Kidney (tissue), 14 donors: ENCODE measurements around the gene UXT. TPM values are rescaled to one million over a fixed set of nuclear protein-coding genes. Genes with fewer than 3 reads are reported as not detected.
A peak's percentile ranks its signal among the peaks of the same experiment; 100 is the strongest.
"Not testable (repeated sequence)": the region's sequence is repeated elsewhere in the genome, so short reads cannot be mapped to it uniquely, and the experiment has no call there.

Source experiments
- DNase-seq, 5 donors: peaks; one replicate each; pipeline ENCODE4 v3.0.0-alpha.2; 2013 to 2020
- FAIRE-seq: peaks from 2 replicates; lab custom pipeline; 2012; peaks lifted over from hg19 to GRCh38; lab: Jason Lieb, UNC
- H3K27ac ChIP-seq, 2 donors: one replicate each; pipeline ENCODE4 v1.7.0; 2013; ENCODE audit warnings: low read depth in 2 of 2, low read length in 2 of 2, inconsistent platforms in 1 of 2
- H3K27me3 ChIP-seq: one replicate; pipeline ENCODE4 v1.7.1; 2013; ENCODE audit warnings: low read length, inconsistent platforms; ENCODE audit not compliant: control insufficient read depth, insufficient read depth
- H3K36me3 ChIP-seq, 3 donors: one replicate each; pipeline versions ENCODE4 v1.7.0 to v1.7.1; 2013; ENCODE audit warnings: low read length in 3 of 3, control low read depth in 1 of 3, inconsistent platforms in 1 of 3; ENCODE audit not compliant: insufficient read depth in 3 of 3, control insufficient read depth in 2 of 3
- H3K4me1 ChIP-seq, 3 donors: one replicate each; pipeline versions ENCODE4 v1.7.0 to v1.7.1; 2013; ENCODE audit warnings: low read length in 3 of 3, inconsistent platforms in 1 of 3, low read depth in 1 of 3; ENCODE audit not compliant: control insufficient read depth in 2 of 3, insufficient read depth in 2 of 3
- H3K4me3 ChIP-seq, 3 donors: one replicate each; pipeline versions ENCODE4 v1.7.0 to v1.8.1; 2013; ENCODE audit warnings: low read length in 3 of 3, control low read depth in 1 of 3, inconsistent platforms in 1 of 3
- H3K9ac ChIP-seq, 3 donors: one replicate each; pipeline versions ENCODE4 v1.7.0 to v1.7.1; 2013; ENCODE audit warnings: low read length in 3 of 3, control low read depth in 1 of 3, inconsistent platforms in 1 of 3
- H3K9me3 ChIP-seq, 3 donors: one replicate each; pipeline versions ENCODE4 v1.7.0 to v1.7.1; 2013; ENCODE audit warnings: low read length in 3 of 3, control low read depth in 1 of 3, inconsistent platforms in 1 of 3; ENCODE audit not compliant: control insufficient read depth in 2 of 3, insufficient read depth in 1 of 3
- CTCF ChIP-seq: IDR thresholded peaks from 3 replicates; pipeline ENCODE4 v1.5.1; 2012; ENCODE audit warnings: mild to moderate bottlenecking, moderate library complexity, borderline replicate concordance; ENCODE audit not compliant: insufficient read depth; ENCODE audit errors: extremely low read depth
- intact Hi-C: fragments of 100-400 bp; cut with DNase I; formaldehyde crosslinking; loops from one replicate; pipeline ENCODE4 v1.11.1; 2022
- polyA plus RNA-seq: library from polyadenylated mRNA; stranded (reverse); fragments of 350-450 nt; fragmentation: Illumina TruSeq; extraction: RNeasy Lipid Tissue Mini Kit (QIAGEN cat#74804); gene quantifications from one replicate; pipeline ENCODE4 v1.2.3, GENCODE V29; 2014; ENCODE audit warnings: low read depth, low replicate concordance; ENCODE audit not compliant: insufficient read depth
- total RNA-seq: library from RNA; stranded (reverse); fragmentation: NEBNext Ultra II Directional; extraction: Animal tissue kit (Norgen Biotek cat#: 25700); gene quantifications from one replicate; pipeline ENCODE4 v1.2.1, GENCODE V29; 2021
- donor health status: control.
- donor health status: control.
- donor health status: control.
- donor health status: control.
- donor health status: control.
- donor health status: DM: yes; HTN: yes; CAD: no.
- donor health status: Normal renal cell carcinoma (clear cell type).

UXT gene
- total and polyA plus RNA-seq, 2 donors from 2014 or later, result 88.0 to 210 TPM

- DNase-seq, result peak in 3 of 5 donors; percentile 24 to 43 (median 39)
- no peaks in the 10 kb centered on the region for H3K36me3 ChIP-seq
- intact Hi-C loops, result no loop called here
Observed at GRCh38 chrX:47608130-47608810, 50.7 kb downstream of the UXT start.

GRCh38 chrX:47607091-47607490 lies 51.9 kb downstream of the UXT start:
- Histone ChIP-seq H3K9ac (no peak overlapping the region), H3K27me3 (no peaks in the 10 kb centered on the region), H3K27ac (no peak overlapping the region), H3K4me3 (no peak overlapping the region), H3K36me3 (no peaks in the 10 kb centered on the region), H3K9me3 (no peaks in the 10 kb centered on the region), H3K4me1 (no peaks in the 10 kb centered on the region)
- FAIRE-seq, result no peak
- DNase-seq, result no peak
- TF ChIP-seq CTCF, result no peak
- intact Hi-C loops, result no loop called here

More at GRCh38 chrX:47608130-47608810, 50.7 kb downstream of the UXT start:
- no peak for FAIRE-seq
- Histone ChIP-seq H3K4me3 (no peak overlapping the region), H3K9ac (no peak overlapping the region), H3K4me1 (no peaks in the 10 kb centered on the region), H3K27ac (no peak overlapping the region), H3K9me3 (no peaks in the 10 kb centered on the region), H3K27me3 (no peaks in the 10 kb centered on the region)
- no peak for TF ChIP-seq CTCF

- H3K36me3 ChIP-seq, result no peaks in the 10 kb centered on the region
- H3K9me3 ChIP-seq, result no peaks in the 10 kb centered on the region
- FAIRE-seq (no peak), DNase-seq (no peak)
- TF ChIP-seq CTCF, result no peak
- H3K4me3 ChIP-seq, result no peak overlapping the region
- no peak overlapping the region for H3K27ac ChIP-seq
- no peaks in the 10 kb centered on the region for H3K4me1 ChIP-seq
- intact Hi-C loops, result no loop called here
- H3K9ac ChIP-seq, result no peak overlapping the region
- no peaks in the 10 kb centered on the region for H3K27me3 ChIP-seq
Observed at GRCh38 chrX:47605024-47605423, 54.0 kb downstream of the UXT start.

- H3K27me3 ChIP-seq, H3K4me1 ChIP-seq, H3K9ac ChIP-seq, H3K4me3 ChIP-seq, H3K27ac ChIP-seq, H3K9me3 ChIP-seq, H3K36me3 ChIP-seq, DNase-seq, FAIRE-seq, intact Hi-C loops: not testable (repeated sequence)
Observed at GRCh38 chrX:47603125-47603524, 55.9 kb downstream of the UXT start.

Other genes with a start within 250 kb of the UXT start
- 12.7 TPM for gene ZNF41, start 176.0 kb downstream of the UXT start, total RNA-seq
- gene ZNF41, start 176.0 kb downstream of the UXT start, polyA plus RNA-seq, result 2.5 TPM
- gene ARAF, start 98.0 kb downstream of the UXT start, total RNA-seq, result 79.4 TPM
- gene ARAF, start 98.0 kb downstream of the UXT start, polyA plus RNA-seq, result 105 TPM
- gene TIMP1, start 76.7 kb downstream of the UXT start, total RNA-seq, result 551 TPM
- gene TIMP1, start 76.7 kb downstream of the UXT start, polyA plus RNA-seq, result 382 TPM
- 0.85 TPM for gene SYN1, start 39.3 kb downstream of the UXT start, total RNA-seq
- gene SYN1, start 39.3 kb downstream of the UXT start, polyA plus RNA-seq, result 0.88 TPM
- 8.3 TPM for gene CFP, start 29.2 kb downstream of the UXT start, total RNA-seq
- gene CFP, start 29.2 kb downstream of the UXT start, polyA plus RNA-seq, result 2.1 TPM
- gene ELK1, start 8.6 kb downstream of the UXT start, total RNA-seq, result 26.9 TPM
- gene ELK1, start 8.6 kb downstream of the UXT start, polyA plus RNA-seq, result 10.5 TPM
- 16.1 TPM for gene ZNF81, start 177.7 kb upstream of the UXT start, total RNA-seq
- gene ZNF81, start 177.7 kb upstream of the UXT start, polyA plus RNA-seq, result 2.5 TPM